ENCODE data around the gene SCGB2B2.
A peak's percentile ranks its signal among the peaks of the same experiment; 100 is the strongest.
"Not testable (repeated sequence)": the region's sequence is repeated elsewhere in the genome, so short reads cannot be mapped to it uniquely, and the experiment has no call there.

Gene SCGB2B2

GRCh38 chr19:34676697-34677385, at the start of gene SCGB2B2:
TSS of gene SCGB2B2 (minus strand) at chr19:34677159. CDS start at chr19:34594563, 82,596 bp downstream.
- DNase-seq: peak; percentile 86

GRCh38 chr19:34725400-34725799, 48.4 kb upstream of the SCGB2B2 start:
- DNase-seq: no peak

GRCh38 chr19:34722353-34722752, 45.4 kb upstream of the SCGB2B2 start:
- no peak for DNase-seq

GRCh38 chr19:34715357-34715756, 38.4 kb upstream of the SCGB2B2 start:
- no peak for DNase-seq

- no peak for DNase-seq
These were observed 36.3 kb upstream of the SCGB2B2 start for GRCh38 chr19:34713262-34713637.

- DNase-seq: peak; percentile 54
These were observed 35.7 kb upstream of the SCGB2B2 start for GRCh38 chr19:34712395-34713261.

- no peak for DNase-seq
These were observed 34.9 kb upstream of the SCGB2B2 start for GRCh38 chr19:34711890-34712289.

- DNase-seq: no peak
These were observed 30.7 kb upstream of the SCGB2B2 start for GRCh38 chr19:34707661-34708060.

GRCh38 chr19:34692549-34692948, 15.6 kb upstream of the SCGB2B2 start:
- DNase-seq: no peak

- no peak for DNase-seq
These were observed 13.4 kb upstream of the SCGB2B2 start for GRCh38 chr19:34690372-34690771.

GRCh38 chr19:34688592-34688991, 11.6 kb upstream of the SCGB2B2 start:
- DNase-seq: no peak

- DNase-seq: no peak
These were observed 10.4 kb upstream of the SCGB2B2 start for GRCh38 chr19:34687348-34687747.

- DNase-seq: no peak
These were observed 9.5 kb upstream of the SCGB2B2 start for GRCh38 chr19:34686455-34686854.

GRCh38 chr19:34685266-34685665, 8.3 kb upstream of the SCGB2B2 start:
- not testable (repeated sequence) for DNase-seq

GRCh38 chr19:34681478-34681877, 4.5 kb upstream of the SCGB2B2 start:
- DNase-seq: no peak

GRCh38 chr19:34678421-34678820, 1.5 kb upstream of the SCGB2B2 start:
- DNase-seq: no peak

GRCh38 chr19:34678085-34678412, 1.1 kb upstream of the SCGB2B2 start:
- DNase-seq: no peak

GRCh38 chr19:34677386-34678084, 576 bp upstream of the SCGB2B2 start, which contains the start of gene ZNF302:
TSS of gene ZNF302 (plus strand) at chr19:34677678. CDS start at chr19:34678805, 1,127 bp downstream.
- peak; percentile 86 for DNase-seq

- DNase-seq: no peak
These were observed 1.0 kb downstream of the SCGB2B2 start for GRCh38 chr19:34675919-34676318.

GRCh38 chr19:34675250-34675649, 1.7 kb downstream of the SCGB2B2 start:
- no peak for DNase-seq

- DNase-seq: no peak
These were observed 3.4 kb downstream of the SCGB2B2 start for GRCh38 chr19:34673590-34673989.

- no peak for DNase-seq
These were observed 5.0 kb downstream of the SCGB2B2 start for GRCh38 chr19:34671972-34672371.

- DNase-seq: no peak
These were observed 7.7 kb downstream of the SCGB2B2 start for GRCh38 chr19:34669305-34669704.

GRCh38 chr19:34668690-34669089, 8.3 kb downstream of the SCGB2B2 start:
- not testable (repeated sequence) for DNase-seq
